Measurements from ENCODE around the gene SLC9A3.

DNA sequence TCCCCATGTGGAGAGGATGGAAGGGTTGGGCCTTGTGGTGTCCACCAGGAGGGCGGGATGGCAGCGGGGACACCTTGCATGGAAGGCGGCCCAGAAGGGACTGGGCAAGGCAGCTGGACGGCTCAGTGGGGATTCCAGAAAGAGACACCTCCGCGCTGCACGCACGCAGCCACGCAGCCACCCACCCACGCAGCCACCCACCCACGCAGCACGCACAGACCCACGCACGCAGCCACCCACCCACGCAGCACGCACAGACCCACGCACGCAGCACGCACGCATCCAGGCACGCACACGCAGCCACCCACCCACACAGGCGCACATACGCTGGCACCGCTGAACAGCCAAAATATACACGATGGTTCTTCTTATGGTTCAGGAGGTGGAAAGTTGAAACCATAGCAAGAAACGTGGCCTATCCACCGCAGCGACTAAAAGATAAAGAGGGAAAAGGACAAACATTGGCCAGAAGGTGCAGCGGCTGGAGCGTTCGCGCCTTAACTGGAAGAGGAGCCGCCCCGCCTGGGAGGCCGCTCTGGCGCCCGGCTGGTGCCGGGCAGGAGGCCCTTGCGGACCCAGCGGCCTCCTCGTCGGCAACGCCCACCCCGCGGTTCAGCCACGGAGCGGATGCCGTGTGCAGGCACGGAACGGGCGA is 103.5 kb downstream of the SLC9A3 start:
- TF ChIP-seq MXI1 (IDR thresholded peaks at IDR 0.05; ENCODE audit: low read depth, low read length): no peak
- TF ChIP-seq, protein P1, sequence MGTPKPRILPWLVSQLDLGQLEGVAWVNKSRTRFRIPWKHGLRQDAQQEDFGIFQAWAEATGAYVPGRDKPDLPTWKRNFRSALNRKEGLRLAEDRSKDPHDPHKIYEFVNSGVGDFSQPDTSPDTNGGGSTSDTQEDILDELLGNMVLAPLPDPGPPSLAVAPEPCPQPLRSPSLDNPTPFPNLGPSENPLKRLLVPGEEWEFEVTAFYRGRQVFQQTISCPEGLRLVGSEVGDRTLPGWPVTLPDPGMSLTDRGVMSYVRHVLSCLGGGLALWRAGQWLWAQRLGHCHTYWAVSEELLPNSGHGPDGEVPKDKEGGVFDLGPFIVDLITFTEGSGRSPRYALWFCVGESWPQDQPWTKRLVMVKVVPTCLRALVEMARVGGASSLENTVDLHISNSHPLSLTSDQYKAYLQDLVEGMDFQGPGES (IDR thresholded peaks at IDR 0.05; ENCODE audit: low read depth, low read length): no peak
- no peak for TF ChIP-seq RAD21 (IDR thresholded peaks at IDR 0.05; ENCODE audit: low read length)
- TF ChIP-seq, protein P2, sequence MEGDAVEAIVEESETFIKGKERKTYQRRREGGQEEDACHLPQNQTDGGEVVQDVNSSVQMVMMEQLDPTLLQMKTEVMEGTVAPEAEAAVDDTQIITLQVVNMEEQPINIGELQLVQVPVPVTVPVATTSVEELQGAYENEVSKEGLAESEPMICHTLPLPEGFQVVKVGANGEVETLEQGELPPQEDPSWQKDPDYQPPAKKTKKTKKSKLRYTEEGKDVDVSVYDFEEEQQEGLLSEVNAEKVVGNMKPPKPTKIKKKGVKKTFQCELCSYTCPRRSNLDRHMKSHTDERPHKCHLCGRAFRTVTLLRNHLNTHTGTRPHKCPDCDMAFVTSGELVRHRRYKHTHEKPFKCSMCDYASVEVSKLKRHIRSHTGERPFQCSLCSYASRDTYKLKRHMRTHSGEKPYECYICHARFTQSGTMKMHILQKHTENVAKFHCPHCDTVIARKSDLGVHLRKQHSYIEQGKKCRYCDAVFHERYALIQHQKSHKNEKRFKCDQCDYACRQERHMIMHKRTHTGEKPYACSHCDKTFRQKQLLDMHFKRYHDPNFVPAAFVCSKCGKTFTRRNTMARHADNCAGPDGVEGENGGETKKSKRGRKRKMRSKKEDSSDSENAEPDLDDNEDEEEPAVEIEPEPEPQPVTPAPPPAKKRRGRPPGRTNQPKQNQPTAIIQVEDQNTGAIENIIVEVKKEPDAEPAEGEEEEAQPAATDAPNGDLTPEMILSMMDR (IDR thresholded peaks at IDR 0.05): no peak
- no peak for TF ChIP-seq POLR2AphosphoS5 (IDR thresholded peaks at IDR 0.05; ENCODE audit: low read depth, low read length)
- no peak for TF ChIP-seq SMC3 (IDR thresholded peaks at IDR 0.05; ENCODE audit: low read depth, low read length)
- TF ChIP-seq, protein P3, sequence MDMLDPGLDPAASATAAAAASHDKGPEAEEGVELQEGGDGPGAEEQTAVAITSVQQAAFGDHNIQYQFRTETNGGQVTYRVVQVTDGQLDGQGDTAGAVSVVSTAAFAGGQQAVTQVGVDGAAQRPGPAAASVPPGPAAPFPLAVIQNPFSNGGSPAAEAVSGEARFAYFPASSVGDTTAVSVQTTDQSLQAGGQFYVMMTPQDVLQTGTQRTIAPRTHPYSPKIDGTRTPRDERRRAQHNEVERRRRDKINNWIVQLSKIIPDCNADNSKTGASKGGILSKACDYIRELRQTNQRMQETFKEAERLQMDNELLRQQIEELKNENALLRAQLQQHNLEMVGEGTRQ (IDR thresholded peaks at IDR 0.05; ENCODE audit: borderline replicate concordance, low read depth, low read length): no peak
- TF ChIP-seq TAF1 (IDR thresholded peaks at IDR 0.05; ENCODE audit: borderline replicate concordance, low read depth, low read length): no peak
- TF ChIP-seq TEAD4 (IDR thresholded peaks at IDR 0.05; ENCODE audit: borderline replicate concordance, insufficient read depth): no peak
- TF ChIP-seq GATA2 (CRISPR knock-in tag; IDR thresholded peaks at IDR 0.05): no peak
- no peak for TF ChIP-seq RFX5 (IDR thresholded peaks at IDR 0.05; ENCODE audit: low read length)
- TF ChIP-seq FOXM1 (IDR thresholded peaks at IDR 0.05; ENCODE audit: low read depth): no peak
- TF ChIP-seq, protein P4, sequence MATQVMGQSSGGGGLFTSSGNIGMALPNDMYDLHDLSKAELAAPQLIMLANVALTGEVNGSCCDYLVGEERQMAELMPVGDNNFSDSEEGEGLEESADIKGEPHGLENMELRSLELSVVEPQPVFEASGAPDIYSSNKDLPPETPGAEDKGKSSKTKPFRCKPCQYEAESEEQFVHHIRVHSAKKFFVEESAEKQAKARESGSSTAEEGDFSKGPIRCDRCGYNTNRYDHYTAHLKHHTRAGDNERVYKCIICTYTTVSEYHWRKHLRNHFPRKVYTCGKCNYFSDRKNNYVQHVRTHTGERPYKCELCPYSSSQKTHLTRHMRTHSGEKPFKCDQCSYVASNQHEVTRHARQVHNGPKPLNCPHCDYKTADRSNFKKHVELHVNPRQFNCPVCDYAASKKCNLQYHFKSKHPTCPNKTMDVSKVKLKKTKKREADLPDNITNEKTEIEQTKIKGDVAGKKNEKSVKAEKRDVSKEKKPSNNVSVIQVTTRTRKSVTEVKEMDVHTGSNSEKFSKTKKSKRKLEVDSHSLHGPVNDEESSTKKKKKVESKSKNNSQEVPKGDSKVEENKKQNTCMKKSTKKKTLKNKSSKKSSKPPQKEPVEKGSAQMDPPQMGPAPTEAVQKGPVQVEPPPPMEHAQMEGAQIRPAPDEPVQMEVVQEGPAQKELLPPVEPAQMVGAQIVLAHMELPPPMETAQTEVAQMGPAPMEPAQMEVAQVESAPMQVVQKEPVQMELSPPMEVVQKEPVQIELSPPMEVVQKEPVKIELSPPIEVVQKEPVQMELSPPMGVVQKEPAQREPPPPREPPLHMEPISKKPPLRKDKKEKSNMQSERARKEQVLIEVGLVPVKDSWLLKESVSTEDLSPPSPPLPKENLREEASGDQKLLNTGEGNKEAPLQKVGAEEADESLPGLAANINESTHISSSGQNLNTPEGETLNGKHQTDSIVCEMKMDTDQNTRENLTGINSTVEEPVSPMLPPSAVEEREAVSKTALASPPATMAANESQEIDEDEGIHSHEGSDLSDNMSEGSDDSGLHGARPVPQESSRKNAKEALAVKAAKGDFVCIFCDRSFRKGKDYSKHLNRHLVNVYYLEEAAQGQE (IDR thresholded peaks at IDR 0.05; ENCODE audit: low read depth, low read length): no peak
- TF ChIP-seq NFIC (IDR thresholded peaks at IDR 0.05; ENCODE audit: borderline replicate concordance): no peak
